Measurements from ENCODE around the gene BIRC3.
"Not testable (repeated sequence)": the region's sequence is repeated elsewhere in the genome, so short reads cannot be mapped to it uniquely, and the experiment has no call there.

Gene BIRC3

DNA sequence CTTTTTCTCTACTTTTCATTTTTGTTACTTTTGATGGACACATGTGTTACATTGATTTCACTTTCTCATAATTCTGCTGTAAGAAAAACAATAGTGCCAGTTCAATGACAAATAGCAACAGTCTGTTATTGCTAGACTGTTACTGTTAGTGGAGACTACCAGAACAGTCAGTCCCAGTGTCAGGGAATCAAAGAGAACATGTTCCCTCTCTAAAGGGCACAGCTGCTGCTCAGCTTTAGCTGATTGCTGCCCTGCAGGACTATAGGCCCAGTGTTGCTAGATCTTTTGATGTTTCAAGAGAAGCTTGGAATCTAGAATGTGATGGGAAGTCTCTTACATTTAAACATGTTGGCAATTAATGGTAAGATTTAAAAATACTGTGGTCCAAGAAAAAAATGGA is 3.4 kb downstream of the BIRC3 start:
- in situ Hi-C loops (cut with MboI; ENCODE audit: low sequenced_read_pairs), result no loop called here

DNA sequence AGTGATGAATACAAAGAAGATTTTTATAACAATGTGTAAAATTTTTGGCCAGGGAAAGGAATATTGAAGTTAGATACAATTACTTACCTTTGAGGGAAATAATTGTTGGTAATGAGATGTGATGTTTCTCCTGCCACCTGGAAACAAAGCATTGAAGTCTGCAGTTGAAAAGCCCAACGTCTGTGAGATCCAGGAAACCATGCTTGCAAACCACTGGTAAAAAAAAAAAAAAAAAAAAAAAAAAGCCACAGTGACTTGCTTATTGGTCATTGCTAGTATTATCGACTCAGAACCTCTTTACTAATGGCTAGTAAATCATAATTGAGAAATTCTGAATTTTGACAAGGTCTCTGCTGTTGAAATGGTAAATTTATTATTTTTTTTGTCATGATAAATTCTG is 5.3 kb downstream of the BIRC3 start:
- in situ Hi-C loops (cut with MboI; ENCODE audit: low sequenced_read_pairs), result no loop called here

DNA sequence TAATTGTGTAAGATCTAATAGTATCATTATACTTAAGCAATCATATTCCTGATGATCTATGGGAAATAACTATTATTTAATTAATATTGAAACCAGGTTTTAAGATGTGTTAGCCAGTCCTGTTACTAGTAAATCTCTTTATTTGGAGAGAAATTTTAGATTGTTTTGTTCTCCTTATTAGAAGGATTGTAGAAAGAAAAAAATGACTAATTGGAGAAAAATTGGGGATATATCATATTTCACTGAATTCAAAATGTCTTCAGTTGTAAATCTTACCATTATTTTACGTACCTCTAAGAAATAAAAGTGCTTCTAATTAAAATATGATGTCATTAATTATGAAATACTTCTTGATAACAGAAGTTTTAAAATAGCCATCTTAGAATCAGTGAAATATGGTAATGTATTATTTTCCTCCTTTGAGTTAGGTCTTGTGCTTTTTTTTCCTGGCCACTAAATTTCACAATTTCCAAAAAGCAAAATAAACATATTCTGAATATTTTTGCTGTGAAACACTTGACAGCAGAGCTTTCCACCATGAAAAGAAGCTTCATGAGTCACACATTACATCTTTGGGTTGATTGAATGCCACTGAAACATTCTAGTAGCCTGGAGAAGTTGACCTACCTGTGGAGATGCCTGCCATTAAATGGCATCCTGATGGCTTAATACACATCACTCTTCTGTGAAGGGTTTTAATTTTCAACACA is 6.4 kb downstream of the BIRC3 start:
- in situ Hi-C loops (cut with MboI; ENCODE audit: low sequenced_read_pairs), result no loop called here

DNA sequence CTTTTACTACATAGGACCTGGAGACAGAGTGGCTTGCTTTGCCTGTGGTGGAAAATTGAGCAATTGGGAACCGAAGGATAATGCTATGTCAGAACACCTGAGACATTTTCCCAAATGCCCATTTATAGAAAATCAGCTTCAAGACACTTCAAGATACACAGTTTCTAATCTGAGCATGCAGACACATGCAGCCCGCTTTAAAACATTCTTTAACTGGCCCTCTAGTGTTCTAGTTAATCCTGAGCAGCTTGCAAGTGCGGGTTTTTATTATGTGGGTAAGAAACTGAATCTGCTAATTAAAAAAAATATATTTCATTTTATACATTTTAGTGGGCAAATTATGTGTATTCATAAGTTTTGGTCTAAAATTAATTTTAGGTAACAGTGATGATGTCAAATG is 7.8 kb downstream of the BIRC3 start:
- in situ Hi-C loops (cut with MboI; ENCODE audit: low sequenced_read_pairs), result no loop called here

DNA sequence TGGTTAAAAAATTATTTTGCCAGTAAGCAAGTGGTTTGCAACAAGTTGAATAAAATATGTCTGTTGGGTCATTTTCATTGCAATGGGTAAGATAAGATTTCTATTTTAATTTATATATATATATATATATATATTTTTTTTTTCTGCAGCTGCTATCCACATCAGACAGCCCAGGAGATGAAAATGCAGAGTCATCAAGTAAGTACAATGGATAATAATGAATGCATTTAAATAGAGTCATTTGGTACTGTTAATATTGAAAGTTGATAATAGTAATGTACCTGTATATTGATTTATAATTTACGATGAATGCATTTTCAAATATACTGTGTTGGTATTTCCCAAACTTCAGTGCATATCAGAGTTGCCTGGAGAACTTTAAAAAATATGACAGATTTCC is 11.5 kb downstream of the BIRC3 start:
- in situ Hi-C loops (cut with MboI; ENCODE audit: low sequenced_read_pairs), result no loop called here

DNA sequence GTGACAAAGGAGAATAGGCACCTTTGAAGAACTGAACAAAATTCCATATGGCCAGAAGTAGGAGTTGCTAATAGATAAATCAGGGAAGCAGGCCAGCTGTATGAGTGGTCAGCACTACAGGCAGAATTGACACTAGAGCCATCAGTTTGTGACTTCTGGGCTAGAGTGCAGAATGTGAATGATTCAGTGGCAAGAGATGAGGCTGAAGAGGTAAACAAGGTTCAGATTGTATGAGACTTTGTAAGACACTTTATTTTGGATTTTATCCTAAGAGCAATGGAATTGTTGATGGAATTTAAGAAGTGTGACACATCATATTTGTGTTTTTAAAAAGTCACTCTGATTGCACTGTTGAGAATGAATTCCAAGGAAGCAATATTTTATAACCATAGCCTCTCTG is 12.9 kb downstream of the BIRC3 start:
- in situ Hi-C loops (cut with MboI; ENCODE audit: low sequenced_read_pairs), result no loop called here

DNA sequence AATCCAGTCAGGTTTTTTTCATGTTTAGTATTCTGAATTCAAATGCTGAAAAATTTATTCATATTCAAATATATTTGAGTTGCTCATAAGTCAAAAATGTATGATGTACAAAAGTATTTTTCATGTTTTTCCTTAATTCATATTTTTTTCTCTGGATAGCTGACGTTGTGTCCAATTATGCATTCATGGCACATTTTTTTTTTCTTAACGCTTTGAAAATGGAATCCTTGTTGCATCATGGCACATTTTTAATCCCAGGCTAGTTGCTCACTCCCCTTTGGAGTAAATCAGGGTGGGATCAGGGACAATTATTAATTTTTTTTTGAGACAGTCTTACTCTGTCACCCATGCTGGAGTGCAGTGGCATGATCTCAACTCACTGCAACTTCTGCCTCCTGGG is 14.1 kb downstream of the BIRC3 start:
- in situ Hi-C loops (cut with MboI; ENCODE audit: low sequenced_read_pairs), result no loop called here

DNA sequence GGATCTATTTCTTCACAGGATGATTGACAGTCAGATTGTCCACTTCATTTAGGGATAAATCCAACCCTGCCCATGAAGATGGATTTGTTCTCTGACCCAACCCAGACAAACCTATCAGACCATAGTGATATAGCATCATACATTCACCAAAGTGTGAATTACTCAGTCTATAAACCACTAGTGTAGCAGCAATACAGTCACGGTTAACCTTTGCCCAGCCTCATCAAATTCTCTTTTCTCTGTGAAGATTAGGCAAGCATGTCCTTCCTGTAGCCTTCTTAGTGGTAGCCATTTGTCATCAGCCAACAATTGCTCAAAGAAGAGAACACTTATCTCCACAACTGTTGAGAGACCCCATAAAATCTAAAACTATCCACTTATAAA is 15.3 kb downstream of the BIRC3 start:
- in situ Hi-C loops (cut with MboI; ENCODE audit: low sequenced_read_pairs), result no loop called here

DNA sequence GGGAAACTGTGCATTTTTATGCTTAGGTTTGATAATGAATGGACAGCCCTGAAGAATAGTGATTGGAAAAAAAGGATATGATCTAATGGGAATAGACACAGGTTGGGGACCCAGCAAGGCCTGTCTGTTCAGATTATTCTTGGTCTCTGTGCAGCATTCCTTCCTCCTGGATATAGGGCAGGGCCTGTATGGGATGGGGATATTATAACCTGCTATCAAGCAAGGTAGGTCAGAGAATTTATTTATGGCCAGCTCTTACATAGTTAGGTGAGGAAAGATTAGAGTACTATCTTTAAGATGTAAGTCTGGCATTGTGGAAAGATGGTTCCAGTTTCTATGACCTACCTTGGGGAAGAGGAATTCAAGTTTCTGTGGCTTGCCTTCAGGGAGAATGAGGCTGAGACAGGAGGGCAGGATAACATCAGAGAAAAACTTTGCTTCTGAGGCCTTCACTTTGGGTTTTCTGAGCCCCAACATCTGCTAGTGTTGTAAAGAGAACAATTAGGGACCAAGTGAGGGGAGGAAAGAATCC is 21.3 kb downstream of the BIRC3 start:
- in situ Hi-C loops (cut with MboI; ENCODE audit: low sequenced_read_pairs), result no loop called here

DNA sequence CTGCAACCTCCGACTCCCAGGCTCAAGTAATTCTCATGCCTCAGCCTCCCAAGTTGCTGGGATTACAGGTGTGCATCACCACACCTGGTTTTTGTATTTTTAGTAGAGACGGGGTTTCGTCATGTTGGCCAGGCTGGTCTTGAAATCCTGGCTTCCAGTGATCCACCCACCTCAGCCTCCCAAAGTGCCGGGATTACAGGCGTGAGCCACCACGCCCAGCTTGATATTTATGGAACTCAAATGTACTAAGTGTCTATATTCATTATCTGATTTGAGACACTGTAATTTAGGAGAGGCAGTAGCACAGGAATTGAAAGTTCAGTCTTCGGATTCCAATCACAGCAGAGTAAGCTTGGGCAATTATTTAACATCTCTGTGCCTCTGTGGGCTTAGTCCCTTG is 24.0 kb downstream of the BIRC3 start:
- in situ Hi-C loops (cut with MboI; ENCODE audit: low sequenced_read_pairs), result not testable (repeated sequence)

DNA sequence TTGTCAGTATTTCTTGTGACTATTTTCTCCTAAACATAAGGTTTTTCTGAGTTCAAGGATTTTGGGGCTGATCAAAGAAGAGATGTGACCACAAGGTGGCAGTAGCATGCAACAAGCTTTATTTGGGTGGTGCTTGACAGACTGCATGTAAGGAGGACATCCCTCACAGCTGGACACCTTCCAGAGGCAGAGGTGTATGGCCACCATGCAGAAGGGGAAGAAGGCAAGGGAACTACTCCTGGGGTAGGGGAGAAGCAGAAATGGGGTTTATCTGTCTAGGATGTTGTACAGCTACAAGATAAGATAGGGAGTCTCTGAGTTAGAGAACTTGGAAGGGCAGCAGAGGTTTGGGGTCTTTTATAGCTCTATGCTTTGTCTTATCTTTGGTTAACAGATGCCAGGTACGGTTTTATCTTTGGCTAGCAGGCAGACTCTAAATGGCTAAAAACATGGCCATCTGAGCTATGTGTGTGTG is 24.6 kb downstream of the BIRC3 start:
- in situ Hi-C loops (cut with MboI; ENCODE audit: low sequenced_read_pairs), result no loop called here

DNA sequence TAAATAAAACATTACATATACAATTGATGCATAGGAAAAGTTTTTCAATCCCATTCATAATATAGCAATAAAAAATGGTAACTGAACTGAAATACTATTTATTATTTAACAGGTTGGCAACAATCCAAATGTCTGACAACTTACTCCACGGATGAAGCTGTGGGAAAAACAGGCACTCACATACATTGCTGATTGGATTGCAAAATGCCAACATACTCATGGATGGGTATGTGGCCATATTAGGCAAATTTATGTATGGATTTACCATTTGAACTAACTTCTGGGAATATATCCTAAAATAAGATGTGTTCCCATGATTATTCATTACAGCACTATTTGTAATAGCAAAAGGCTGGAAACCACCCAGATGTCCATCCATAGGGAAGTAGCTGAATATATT is 26.5 kb downstream of the BIRC3 start:
- in situ Hi-C loops (cut with MboI; ENCODE audit: low sequenced_read_pairs), result no loop called here

DNA sequence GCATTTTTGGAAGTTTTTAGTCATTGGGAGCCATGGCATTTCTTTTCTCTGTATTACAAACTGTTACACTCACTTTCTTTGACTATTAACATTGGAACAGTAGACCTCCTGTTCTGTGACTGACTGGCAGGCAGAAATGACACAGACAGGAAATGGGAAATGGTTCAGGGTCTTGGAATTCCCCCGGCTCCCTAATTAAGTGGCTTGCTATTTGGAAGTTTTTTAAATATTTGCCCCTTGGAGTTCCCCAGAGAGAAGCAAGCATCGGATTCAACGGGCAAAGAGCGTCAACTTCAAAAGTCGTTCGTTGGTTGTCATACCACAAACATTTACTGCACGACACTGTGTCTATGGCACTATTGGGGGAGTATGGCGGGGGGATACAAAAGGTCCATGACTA is 28.6 kb downstream of the BIRC3 start:
- in situ Hi-C loops (cut with MboI; ENCODE audit: low sequenced_read_pairs), result no loop called here

DNA sequence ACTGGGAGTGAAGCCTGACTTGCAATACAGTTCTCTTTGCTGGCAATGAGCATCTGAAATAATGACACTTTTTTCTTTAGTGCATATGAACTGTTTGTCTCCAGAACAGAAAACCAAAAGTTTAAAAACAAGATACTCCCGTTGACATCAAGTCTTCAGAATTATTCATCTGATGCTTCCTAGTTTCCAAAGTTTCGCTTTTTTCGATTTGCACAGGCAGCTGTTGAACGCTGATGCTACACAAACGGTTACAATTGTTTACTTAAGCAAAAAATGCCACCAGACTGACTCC is 29.1 kb downstream of the BIRC3 start:
- in situ Hi-C loops (cut with MboI; ENCODE audit: low sequenced_read_pairs), result no loop called here

DNA sequence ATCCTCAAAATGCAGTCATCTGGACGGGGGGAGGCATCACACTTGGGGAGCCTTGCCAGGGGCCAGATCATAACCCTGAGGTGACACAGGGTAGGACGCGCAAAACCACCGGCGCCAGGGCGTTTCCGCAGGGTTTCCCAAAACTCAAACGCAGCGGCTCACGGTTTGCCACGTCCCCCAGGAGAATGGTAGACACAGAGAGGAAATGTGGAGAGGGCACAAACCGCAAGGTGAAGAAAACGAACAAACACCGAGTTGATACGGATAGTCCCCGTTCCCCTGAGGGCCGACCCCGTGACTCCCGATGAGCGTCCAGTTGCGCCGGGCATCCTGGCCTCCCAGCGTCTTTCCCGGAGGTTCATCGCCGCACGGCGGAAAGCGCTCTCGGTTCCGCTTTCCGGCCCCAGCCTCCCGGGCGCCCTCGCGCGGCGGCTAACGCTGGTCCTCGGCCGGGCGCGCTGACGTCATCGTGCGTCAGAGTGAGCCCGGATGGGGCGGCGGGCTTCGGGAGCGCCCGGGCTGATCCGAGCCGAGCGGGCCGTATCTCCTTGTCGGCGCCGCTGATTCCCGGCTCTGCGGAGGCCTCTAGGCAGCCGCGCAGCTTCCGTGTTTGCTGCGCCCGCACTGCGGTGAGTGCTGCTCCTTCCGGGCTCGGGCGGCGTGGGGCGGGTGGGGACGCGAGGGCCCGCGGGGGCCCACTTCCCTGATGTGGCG is 29.6 kb downstream of the BIRC3 start, which contains the start of gene BIRC2:
Gene BIRC2 (plus strand): TSS at position 467 of the 714 bp plus-strand sequence. CDS start 2,641 bp downstream, outside the sequence.
- in situ Hi-C loops (cut with MboI; ENCODE audit: low sequenced_read_pairs), result no loop called here

DNA sequence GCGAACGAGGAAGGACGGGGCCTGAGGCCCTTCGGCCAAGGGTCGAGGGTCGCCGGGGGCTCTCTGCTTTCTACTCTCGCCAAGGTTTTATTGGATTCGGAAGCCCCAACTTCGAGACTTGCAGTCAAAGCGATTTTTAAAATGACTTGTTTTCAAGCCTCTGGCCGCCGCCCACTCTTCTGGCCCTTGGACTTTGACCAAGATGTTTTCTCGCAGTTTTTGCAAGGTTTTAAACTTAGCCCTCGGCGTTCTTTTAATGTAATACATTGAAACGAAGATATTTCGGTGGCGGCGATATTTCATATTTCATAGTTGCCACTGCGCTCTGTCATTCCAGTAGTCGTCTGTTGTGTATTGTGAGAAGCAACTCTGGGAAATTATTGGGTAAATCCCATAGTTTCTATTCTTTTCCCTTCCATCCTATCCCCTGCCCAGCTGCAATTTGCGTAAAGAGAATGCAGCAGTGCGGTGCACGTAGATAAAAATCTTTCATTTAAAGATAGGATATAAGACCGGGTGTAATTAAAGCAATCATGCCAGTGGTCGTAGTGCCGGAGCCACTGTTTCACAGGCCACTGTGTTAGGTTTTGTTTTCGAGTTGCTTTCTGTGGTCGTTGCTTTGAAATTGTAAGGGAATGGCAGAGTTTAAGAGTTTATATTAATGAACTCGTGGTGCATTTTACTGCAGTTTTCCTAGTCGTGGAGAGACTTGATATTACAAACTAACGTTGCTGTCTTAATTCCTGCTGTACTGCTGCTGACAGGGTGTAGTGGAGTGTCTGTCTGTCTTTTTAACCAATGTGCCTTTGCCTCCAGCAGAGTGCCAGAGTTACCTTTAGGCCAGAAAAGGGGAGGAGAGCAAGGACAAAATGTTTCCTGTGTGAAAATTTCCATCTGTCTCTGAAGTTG is 30.4 kb downstream of the BIRC3 start:
- in situ Hi-C loops (cut with MboI; ENCODE audit: low sequenced_read_pairs), result no loop called here

DNA sequence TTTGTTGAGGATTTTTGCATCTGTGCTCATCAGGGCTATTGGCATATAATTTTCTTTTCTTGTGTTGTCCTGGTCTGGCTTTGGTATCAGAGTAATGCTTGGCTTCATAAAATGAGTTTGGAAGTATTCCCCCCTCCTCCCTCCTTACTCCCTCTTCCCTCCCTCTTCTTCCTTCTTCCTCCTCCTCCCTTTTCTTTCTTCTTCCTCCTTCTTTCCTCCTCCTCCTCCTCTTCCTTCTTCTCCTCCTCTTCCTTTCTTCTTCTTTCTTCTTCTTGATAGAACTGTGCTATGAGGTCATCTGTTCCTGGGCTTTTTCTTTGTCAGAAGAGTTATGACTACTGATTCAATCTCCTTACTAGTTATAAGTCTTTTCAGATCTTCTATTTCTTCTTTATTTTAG is 39.8 kb downstream of the BIRC3 start:
- in situ Hi-C loops (cut with MboI; ENCODE audit: low sequenced_read_pairs), result no loop called here

DNA sequence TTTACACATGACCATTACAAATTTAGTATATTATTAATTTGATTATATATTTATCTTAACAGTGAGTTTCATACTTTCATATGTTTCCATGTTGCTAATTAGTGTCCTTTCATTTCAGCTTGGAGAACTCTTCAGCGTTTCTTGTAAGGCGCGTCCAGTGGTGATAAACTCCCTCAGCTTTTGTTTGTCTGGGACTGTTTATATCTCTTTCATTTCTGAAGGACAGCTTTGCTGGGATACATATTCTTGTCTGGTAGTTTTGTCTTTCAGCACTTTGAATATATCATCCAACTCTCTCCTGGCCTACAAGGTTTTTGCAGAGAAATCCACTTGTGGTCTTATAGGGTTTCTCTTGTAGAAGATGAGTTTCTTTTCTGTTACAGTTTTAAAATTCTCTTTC is 42.1 kb downstream of the BIRC3 start:
- in situ Hi-C loops (cut with MboI; ENCODE audit: low sequenced_read_pairs), result no loop called here

DNA sequence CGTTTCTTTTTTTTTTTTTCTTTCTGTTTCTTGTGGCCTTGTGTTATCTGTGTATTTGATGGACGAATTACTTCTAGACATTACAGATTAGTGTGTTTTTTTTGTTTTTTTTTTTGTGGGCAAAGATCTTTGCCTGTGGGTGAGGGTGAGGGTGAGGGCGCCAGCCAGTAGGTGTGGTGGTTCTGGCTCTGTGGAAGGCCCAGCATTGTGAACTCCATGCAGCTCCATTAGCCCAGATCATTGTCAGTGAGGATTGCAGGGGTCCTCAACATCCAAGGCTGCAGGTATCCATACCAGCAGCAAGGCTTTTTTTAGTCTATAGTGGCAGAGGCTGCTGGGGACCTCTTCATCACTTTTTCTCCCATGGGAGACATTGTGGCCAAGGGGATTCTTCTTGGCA is 43.4 kb downstream of the BIRC3 start:
- in situ Hi-C loops (cut with MboI; ENCODE audit: low sequenced_read_pairs), result no loop called here

DNA sequence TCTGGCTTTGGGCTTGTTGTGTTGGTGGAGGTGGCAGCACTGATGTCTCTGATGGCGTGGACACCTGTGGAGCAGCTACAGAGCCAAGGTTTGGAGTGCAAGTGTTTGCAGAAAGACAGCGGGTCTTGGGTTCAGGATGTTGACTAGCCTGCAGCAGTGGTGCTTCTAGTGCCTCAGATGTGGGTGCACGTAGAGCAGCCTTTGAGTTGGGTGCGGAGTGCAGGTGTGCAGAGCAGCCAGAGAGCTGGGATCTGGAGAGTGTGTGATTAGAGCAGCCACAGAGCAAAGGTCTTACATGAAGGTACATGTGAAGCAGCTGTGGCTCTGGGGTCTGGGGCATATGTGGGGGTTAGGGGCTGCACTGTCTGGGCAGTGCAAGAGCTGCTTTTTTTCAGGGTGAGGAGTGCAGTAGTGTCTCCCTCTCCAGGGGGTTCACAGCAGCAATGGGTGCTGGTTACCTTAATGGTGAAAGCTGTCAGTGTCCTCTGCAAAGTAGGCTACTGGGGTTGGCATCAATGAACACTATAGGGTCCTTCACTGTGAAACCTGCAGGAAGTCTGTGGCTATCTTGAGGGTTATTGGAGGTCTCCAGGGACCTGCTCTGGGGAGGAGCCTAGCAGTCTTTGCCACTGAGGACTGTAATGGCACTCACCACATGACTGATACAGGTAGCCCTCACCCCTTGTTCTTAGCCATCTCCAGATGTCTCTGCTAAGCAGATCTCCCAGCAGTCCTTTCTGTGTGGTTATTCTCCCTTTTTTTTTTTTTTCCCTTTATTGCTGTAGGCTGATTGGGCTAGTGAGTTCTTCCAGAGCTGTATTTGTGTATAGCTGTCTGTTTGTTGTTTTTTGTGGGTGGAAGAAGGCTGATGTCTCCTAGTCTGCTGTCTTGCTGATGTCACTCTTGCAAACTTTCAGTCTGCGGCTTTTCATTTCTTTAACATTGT is 44.1 kb downstream of the BIRC3 start:
- in situ Hi-C loops (cut with MboI; ENCODE audit: low sequenced_read_pairs), result no loop called here
